Measurements from ENCODE around the gene DSE.
"Not testable (repeated sequence)": the region's sequence is repeated elsewhere in the genome, so short reads cannot be mapped to it uniquely, and the experiment has no call there.

The DSE gene

GRCh38 chr6:116370760-116371119 lies at the start of gene DSE:
TSS of gene DSE (plus strand) at chr6:116370947. CDS start at chr6:116399251, 28,304 bp downstream.
- DNase-seq (ENCODE audit: extremely low read depth in 1 of 2, low read depth in 1 of 2): peak; percentile 34 to 35

- not testable (repeated sequence) for DNase-seq (ENCODE audit: extremely low read depth in 1 of 2, low read depth in 1 of 2)
Observed at GRCh38 chr6:116321933-116322332, 48.8 kb upstream of the DSE start.

- DNase-seq (ENCODE audit: extremely low read depth in 1 of 2, low read depth in 1 of 2): no peak
Observed at GRCh38 chr6:116323863-116324262, 46.9 kb upstream of the DSE start.

GRCh38 chr6:116325634-116326132 lies 45.1 kb upstream of the DSE start:
- not testable (repeated sequence) for DNase-seq (ENCODE audit: extremely low read depth in 1 of 2, low read depth in 1 of 2)

- no peak for DNase-seq (ENCODE audit: extremely low read depth in 1 of 2, low read depth in 1 of 2)
Observed at GRCh38 chr6:116326181-116326671, 44.5 kb upstream of the DSE start.

GRCh38 chr6:116326996-116327395 lies 43.8 kb upstream of the DSE start:
- no peak for DNase-seq (ENCODE audit: extremely low read depth in 1 of 2, low read depth in 1 of 2)

- DNase-seq (ENCODE audit: extremely low read depth in 1 of 2, low read depth in 1 of 2): no peak
Observed at GRCh38 chr6:116327803-116328527, 42.8 kb upstream of the DSE start.

- DNase-seq (ENCODE audit: extremely low read depth in 1 of 2, low read depth in 1 of 2): no peak
Observed at GRCh38 chr6:116328528-116328903, 42.2 kb upstream of the DSE start.

GRCh38 chr6:116329156-116329555 lies 41.6 kb upstream of the DSE start:
- no peak for DNase-seq (ENCODE audit: extremely low read depth in 1 of 2, low read depth in 1 of 2)

- no peak for DNase-seq (ENCODE audit: extremely low read depth in 1 of 2, low read depth in 1 of 2)
Observed at GRCh38 chr6:116330511-116330910, 40.2 kb upstream of the DSE start.

- no peak for DNase-seq (ENCODE audit: extremely low read depth in 1 of 2, low read depth in 1 of 2)
Observed at GRCh38 chr6:116332096-116332495, 38.7 kb upstream of the DSE start.

- DNase-seq (ENCODE audit: extremely low read depth in 1 of 2, low read depth in 1 of 2): not testable (repeated sequence)
Observed at GRCh38 chr6:116334638-116335409, 35.9 kb upstream of the DSE start.

GRCh38 chr6:116335612-116336215 lies 35.0 kb upstream of the DSE start:
- no peak for DNase-seq (ENCODE audit: extremely low read depth in 1 of 2, low read depth in 1 of 2)

GRCh38 chr6:116338943-116339342 lies 31.8 kb upstream of the DSE start:
- DNase-seq (ENCODE audit: extremely low read depth in 1 of 2, low read depth in 1 of 2): no peak

- not testable (repeated sequence) for DNase-seq (ENCODE audit: extremely low read depth in 1 of 2, low read depth in 1 of 2)
Observed at GRCh38 chr6:116340625-116341024, 30.1 kb upstream of the DSE start.

GRCh38 chr6:116349216-116349615 lies 21.5 kb upstream of the DSE start:
- DNase-seq (ENCODE audit: extremely low read depth in 1 of 2, low read depth in 1 of 2): no peak

GRCh38 chr6:116351101-116351500 lies 19.6 kb upstream of the DSE start:
- no peak for DNase-seq (ENCODE audit: extremely low read depth in 1 of 2, low read depth in 1 of 2)

GRCh38 chr6:116352515-116353471 lies 18.0 kb upstream of the DSE start:
- DNase-seq (ENCODE audit: extremely low read depth in 1 of 2, low read depth in 1 of 2): no peak

GRCh38 chr6:116354236-116354635 lies 16.5 kb upstream of the DSE start:
- no peak for DNase-seq (ENCODE audit: extremely low read depth in 1 of 2, low read depth in 1 of 2)

- DNase-seq (ENCODE audit: extremely low read depth in 1 of 2, low read depth in 1 of 2): no peak
Observed at GRCh38 chr6:116355796-116356195, 15.0 kb upstream of the DSE start.
